ENCODE results near the gene KRTCAP2.

GRCh38 chr1:155178441-155179111 lies 5.5 kb upstream of the KRTCAP2 start:
- TF ChIP-seq CTCF (IDR thresholded peaks at IDR 0.05) (no peak), POLR2A (IDR thresholded peaks at IDR 0.05) (no peak)

Data from lower leg skin (tissue), 3 donors.